ENCODE results near the gene SUMO2. TPM values are rescaled to one million over a fixed set of nuclear protein-coding genes. Genes with fewer than 3 reads are reported as not detected.

Gene SUMO2
- total and polyA plus RNA-seq, 2 of the 13 experiments (the other 11 are each of a cell fraction or from before 2014, with no cell fraction given): 337 to 553 TPM

GRCh38 chr17:75154195-75155106 is 28.3 kb downstream of the SUMO2 start, which contains the start of gene JPT1 (continued):
- TF ChIP-seq ZNF318 (CRISPR knock-in tag; IDR thresholded peaks at IDR 0.05) (no peak), ZSCAN31 (CRISPR knock-in tag; IDR thresholded peaks at IDR 0.05; ENCODE audit: low read depth) (no peak), ZSCAN5A (CRISPR knock-in tag; IDR thresholded peaks at IDR 0.05; ENCODE audit: borderline replicate concordance) (peak; percentile 93), TAF15 (IDR thresholded peaks at IDR 0.05; ENCODE audit: low read depth, low read length, poor library complexity, severe bottlenecking) (no peak), USF2 (IDR thresholded peaks at IDR 0.05; ENCODE audit: low read depth, low read length) (no peak), USF2 (CRISPR knock-in tag; IDR thresholded peaks at IDR 0.05; ENCODE audit: borderline replicate concordance) (no peak), MAZ (IDR thresholded peaks at IDR 0.05; ENCODE audit: borderline replicate concordance, low read depth, low read length) (peak; percentile 65; the same call in 1 of the 2 replicates), MAZ (CRISPR knock-in tag; IDR thresholded peaks at IDR 0.05; ENCODE audit: low read depth) (peak; percentile 89), ZSCAN12 (CRISPR knock-in tag; IDR thresholded peaks at IDR 0.05) (no peak), ARNT2 (CRISPR knock-in tag; IDR thresholded peaks at IDR 0.05; ENCODE audit: low read depth) (peak; percentile 91), GATAD1 (CRISPR knock-in tag; IDR thresholded peaks at IDR 0.05) (peak; percentile 74), ZNF672 (CRISPR knock-in tag; IDR thresholded peaks at IDR 0.05) (no peak), HNRNPL (IDR thresholded peaks at IDR 0.05; ENCODE audit: low read depth, low read length) (peak; percentile 74; the same call in 1 of the 2 replicates), ZNF383 (CRISPR knock-in tag; IDR thresholded peaks at IDR 0.05; ENCODE audit: borderline replicate concordance) (no peak), KMT2A (CRISPR knock-in tag; IDR thresholded peaks at IDR 0.05) (peak; percentile 95)

Measured in HepG2 (cell line).